Thoracic aorta (tissue), 2 donors: ENCODE data around the gene VEGFD. TPM values are rescaled to one million over a fixed set of nuclear protein-coding genes. Genes with fewer than 3 reads are reported as not detected.

Source experiments
- ATAC-seq: fragments of 150-250 bp; one replicate; pipeline ENCODE4 v1.8.0; 2017; ENCODE audit warnings: low read depth; ENCODE audit not compliant: insufficient number of reproducible peaks, low FRiP score
- DNase-seq: peaks from one replicate; pipeline ENCODE4 v3.0.0-alpha.2; 2020; ENCODE audit warnings: low spot score
- H3K27ac ChIP-seq, 2 donors: fragments of 200-600 bp; sonication (generic); 1 replicate in 1 of 2; 2 replicates in 1 of 2; pipeline ENCODE4 v1.5.1; 2016; ENCODE audit warnings: mild to moderate bottlenecking in 2 of 2, moderate library complexity in 2 of 2
- H3K27me3 ChIP-seq: fragments of 200-600 bp; sonication (generic); replicated peaks from 2 replicates; pipeline ENCODE4 v1.6.0; 2016; ENCODE audit warnings: mild to moderate bottlenecking; ENCODE audit not compliant: insufficient read depth
- H3K36me3 ChIP-seq: fragments of 200-600 bp; sonication (generic); one replicate; pipeline ENCODE4 v1.5.1; 2016
- H3K4me1 ChIP-seq, 2 donors: fragments of 200-600 bp; sonication (generic); 1 replicate in 1 of 2; 2 replicates in 1 of 2; pipeline versions ENCODE4 v1.5.1 to v1.6.0; 2016; ENCODE audit warnings: low read depth in 2 of 2, mild to moderate bottlenecking in 1 of 2; ENCODE audit not compliant: control insufficient read depth in 1 of 2
- H3K4me3 ChIP-seq: fragments of 200-600 bp; sonication (generic); 2 replicates; pipeline ENCODE4 v1.5.1; 2016; ENCODE audit warnings: mild to moderate bottlenecking
- H3K9me3 ChIP-seq: fragments of 200-600 bp; sonication (generic); 2 replicates; pipeline ENCODE4 v1.5.1; 2016
- CTCF ChIP-seq: fragments of 200-600 bp; sonication (generic); IDR thresholded peaks from one replicate; pipeline ENCODE4 v1.5.1; 2019; ENCODE audit warnings: antibody characterized with exemption
- total RNA-seq, 2 donors: library from RNA; depleted of rRNA; stranded (reverse); fragments of >200 nt; gene quantifications; one replicate each; pipeline versions ENCODE4 v1.1.0 to v1.2.3, GENCODE V29; 2016

VEGFD gene
- total RNA-seq, 2 donors from 2014 or later, result 3.0 to 19.5 TPM

- Histone ChIP-seq H3K36me3 (no peaks in the 10 kb centered on the region), H3K9me3 (no peaks in the 10 kb centered on the region), H3K4me3 (no peak overlapping the region), H3K27me3 (no peaks in the 10 kb centered on the region), H3K27ac (no peak overlapping the region), H3K4me1 (no peaks in the 10 kb centered on the region)
- DNase-seq, result no peak
- no peak for ATAC-seq
- peak; percentile 31 for TF ChIP-seq CTCF
These were observed 84.0 kb downstream of the VEGFD start for GRCh38 chrX:15299941-15300851.

DNA sequence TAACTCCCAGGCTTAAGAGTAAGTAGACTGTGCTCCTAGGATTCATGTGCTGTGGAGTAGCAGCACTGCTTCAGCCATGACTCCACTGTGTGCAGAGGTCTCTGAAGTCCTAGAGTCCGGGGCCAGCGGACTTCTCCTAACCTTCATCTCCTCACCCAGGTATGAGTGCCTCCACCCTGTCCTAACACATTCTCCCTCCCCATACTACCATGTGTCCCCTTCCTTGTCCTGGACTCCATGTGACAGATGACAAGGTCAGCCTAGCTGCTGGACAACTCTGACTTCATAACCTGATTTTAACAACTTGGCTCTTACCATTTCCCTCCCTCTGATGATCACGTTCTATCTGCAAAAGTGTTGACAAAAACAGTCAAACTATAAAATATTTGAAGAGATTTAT, 85.4 kb downstream of the VEGFD start:
- H3K27me3 ChIP-seq, result no peaks in the 10 kb centered on the region
- no peak for DNase-seq
- no peaks in the 10 kb centered on the region for H3K9me3 ChIP-seq
- H3K36me3 ChIP-seq, result no peaks in the 10 kb centered on the region
- no peak for ATAC-seq
- no peak overlapping the region for H3K4me3 ChIP-seq
- peak overlapping the region in 1 of 2 donors; percentile 26 for H3K27ac ChIP-seq
- H3K4me1 ChIP-seq, result no peaks in the 10 kb centered on the region
- TF ChIP-seq CTCF, result no peak

GRCh38 chrX:15298201-15298600, 86.0 kb downstream of the VEGFD start:
- Histone ChIP-seq H3K4me1 (no peaks in the 10 kb centered on the region), H3K27me3 (no peaks in the 10 kb centered on the region), H3K36me3 (no peaks in the 10 kb centered on the region), H3K27ac (peak overlapping the region in 1 of 2 donors; percentile 26), H3K4me3 (no peak overlapping the region), H3K9me3 (no peaks in the 10 kb centered on the region)
- DNase-seq (no peak), ATAC-seq (no peak)
- no peak for TF ChIP-seq CTCF

Other genes starting within 250 kb of the VEGFD start
- 1 to 10 TPM; 1.2 to 2.5 TPM for gene ASB9, start 114.3 kb downstream of the VEGFD start, total RNA-seq
- gene ASB11, start 68.8 kb downstream of the VEGFD start, total RNA-seq, result not detected
- 10 to 100 TPM in 1 of 2 donors, 1 to 10 TPM in 1; 7.9 to 10.7 TPM for gene PIGA, start 48.9 kb downstream of the VEGFD start, total RNA-seq
- 10 to 100 TPM; 13.5 to 47.4 TPM for gene PIR, start 108.9 kb upstream of the VEGFD start, total RNA-seq
- 10 to 100 TPM in 1 of 2 donors, 1 to 10 TPM in 1; 6.2 to 10.0 TPM for gene BMX, start 116.4 kb upstream of the VEGFD start, total RNA-seq
- gene ACE2, start 216.5 kb upstream of the VEGFD start, total RNA-seq, result 1 to 10 TPM in 1 of 2 donors, not detected in 1; 4.6 TPM